IMR-90 (cell line): ENCODE data around the gene ZSCAN10. TPM values are rescaled to one million over a fixed set of nuclear protein-coding genes. Genes with fewer than 3 reads are reported as not detected.

ENCODE experiments used
- ATAC-seq: fragments of 200-7000 bp; cut with Tn5 transposase; 2 replicates; pipeline ENCODE4 v1.9.1; 2020; ENCODE audit warnings: low read depth, mild to moderate bottlenecking, moderate library complexity
- BruUV-seq: library from RNA; stranded (reverse); fragments of 400-500 nt; replicated peaks from 2 replicates; lab custom pipeline; 2021; lab: Mats Ljungman, UMichigan
- CTCF ChIA-PET: fragments of 300-600 bp; formaldehyde crosslinking; extraction: SDS; loops from one replicate; lab custom pipeline; 2021; ENCODE audit warnings: antibody characterized with exemption; lab: Yijun Ruan, JAX
- POLR2A ChIA-PET: fragments of 300-600 bp; sonication (Branson Sonifier 250); formaldehyde crosslinking; loops from one replicate; lab custom pipeline; 2022; ENCODE audit warnings: antibody characterized with exemption; ENCODE audit not compliant: unreplicated experiment; lab: Charles Lee
- DNase-seq: peaks from one replicate; pipeline ENCODE4 v3.0.0; 2013
- H2AFZ ChIP-seq: replicated peaks from 2 replicates; pipeline ENCODE3; 2013; ENCODE audit warnings: low read length, mild to moderate bottlenecking; ENCODE audit not compliant: poor library complexity
- H2AK5ac ChIP-seq: 2 replicates; pipeline ENCODE4 v1.6.1; 2013; ENCODE audit warnings: low read depth, low read length, inconsistent platforms
- H2AK9ac ChIP-seq: replicated peaks from 2 replicates; pipeline ENCODE3; 2013; ENCODE audit warnings: mild to moderate bottlenecking, low read depth, low read length, moderate library complexity; ENCODE audit not compliant: poor library complexity
- H2BK120ac ChIP-seq: 2 replicates; pipeline ENCODE4 v1.6.1; 2013; ENCODE audit warnings: low read depth, low read length, inconsistent platforms
- H2BK15ac ChIP-seq: 3 replicates; pipeline ENCODE4 v1.6.1; 2013; ENCODE audit warnings: low read depth, low read length, inconsistent platforms
- H2BK20ac ChIP-seq: 2 replicates; pipeline ENCODE4 v1.6.1; 2013; ENCODE audit warnings: low read depth, mild to moderate bottlenecking, inconsistent platforms, low read length, moderate library complexity
- H2BK5ac ChIP-seq: 2 replicates; pipeline ENCODE4 v1.6.1; 2013; ENCODE audit warnings: mild to moderate bottlenecking, low read depth, low read length, inconsistent platforms; ENCODE audit not compliant: poor library complexity, severe bottlenecking
- H3K14ac ChIP-seq: replicated peaks from 2 replicates; pipeline ENCODE4 v1.6.1; 2013; ENCODE audit warnings: low read depth, low read length, inconsistent platforms
- H3K18ac ChIP-seq: 2 replicates; pipeline ENCODE4 v1.6.1; 2013; ENCODE audit warnings: low read depth, low read length, control low read depth
- H3K23ac ChIP-seq: 2 replicates; pipeline ENCODE4 v1.6.1; 2013; ENCODE audit warnings: low read depth, low read length, inconsistent platforms
- H3K27ac ChIP-seq: 2 replicates; pipeline ENCODE4 v1.5.1; 2013; ENCODE audit warnings: mild to moderate bottlenecking, control low read depth, low read length; ENCODE audit not compliant: insufficient read depth
- H3K27me3 ChIP-seq: 2 replicates; pipeline ENCODE4 v1.6.1; 2013; ENCODE audit warnings: low read length; ENCODE audit not compliant: control insufficient read depth, insufficient read depth
- H3K36me3 ChIP-seq: 2 replicates; pipeline ENCODE4 v1.6.1; 2013; ENCODE audit warnings: low read length, mixed read lengths; ENCODE audit not compliant: control insufficient read depth, insufficient read depth
- H3K4ac ChIP-seq: 2 replicates; pipeline ENCODE4 v1.6.1; 2013; ENCODE audit warnings: low read depth, low read length, inconsistent platforms
- H3K4me1 ChIP-seq: 2 replicates; pipeline ENCODE4 v1.6.1; 2013; ENCODE audit warnings: low read length, mixed read lengths; ENCODE audit not compliant: control insufficient read depth, insufficient read depth
- H3K4me2 ChIP-seq: 2 replicates; pipeline ENCODE4 v1.6.1; 2013; ENCODE audit warnings: low read depth, mild to moderate bottlenecking, control low read depth, low read length, moderate library complexity
- H3K4me3 ChIP-seq: 2 replicates; pipeline ENCODE4 v1.5.1; 2013; ENCODE audit warnings: low read depth, mild to moderate bottlenecking, control low read depth, low read length, moderate library complexity; ENCODE audit not compliant: insufficient read depth
- H3K56ac ChIP-seq: 2 replicates; pipeline ENCODE4 v1.6.1; 2013; ENCODE audit warnings: low read length, inconsistent platforms; ENCODE audit not compliant: insufficient read depth; ENCODE audit errors: extremely low read depth
- H3K79me1 ChIP-seq, 2 experiments: 2 replicates each; pipeline ENCODE4 v1.6.1; 2013; ENCODE audit warnings: low read length in 2 of 2, inconsistent platforms in 1 of 2, low read depth in 1 of 2
- H3K9ac ChIP-seq: 2 replicates; pipeline ENCODE4 v1.6.1; 2013; ENCODE audit warnings: low read depth, low read length, control low read depth
- H3K9me1 ChIP-seq: 2 replicates; pipeline ENCODE4 v1.6.1; 2013; ENCODE audit warnings: low read length, inconsistent platforms; ENCODE audit not compliant: insufficient read depth
- H3K9me3 ChIP-seq: 2 replicates; pipeline ENCODE4 v1.6.1; 2013; ENCODE audit warnings: low read length; ENCODE audit not compliant: control insufficient read depth, insufficient read depth
- H4K20me1 ChIP-seq: 2 replicates; pipeline ENCODE4 v1.6.1; 2013; ENCODE audit warnings: low read length, inconsistent platforms; ENCODE audit not compliant: insufficient read depth
- H4K5ac ChIP-seq: 2 replicates; pipeline ENCODE4 v1.6.1; 2013; ENCODE audit warnings: mild to moderate bottlenecking, low read depth, low read length, control low read depth
- H4K8ac ChIP-seq, 2 experiments: 2 replicates each; pipeline ENCODE4 v1.6.1; 2013; ENCODE audit warnings: low read depth in 2 of 2, low read length in 2 of 2, control low read depth in 1 of 2, inconsistent platforms in 1 of 2
- H4K91ac ChIP-seq: 2 replicates; pipeline ENCODE4 v1.6.1; 2013; ENCODE audit warnings: low read depth, low read length, inconsistent platforms; ENCODE audit not compliant: insufficient read depth
- BHLHE40 ChIP-seq: fragments of 150-350 bp; IDR thresholded peaks from 2 replicates; pipeline ENCODE4 v1.6.1; 2016; ENCODE audit warnings: mild to moderate bottlenecking, low read depth, low read length
- CHD1 ChIP-seq: IDR thresholded peaks from 2 replicates; pipeline ENCODE4 v1.6.1; 2012; ENCODE audit warnings: low read depth, low read length, improper control_type of control experiment
- MAFK ChIP-seq: IDR thresholded peaks from 2 replicates; pipeline ENCODE4 v1.6.1; 2012; ENCODE audit warnings: low read depth, low read length, improper control_type of control experiment
- MAZ ChIP-seq: IDR thresholded peaks from 2 replicates; pipeline ENCODE4 v1.6.1; 2012; ENCODE audit warnings: low read depth, mild to moderate bottlenecking, low read length, improper control_type of control experiment, moderate library complexity, borderline replicate concordance
- NFE2L2 ChIP-seq: fragments of 150-350 bp; IDR thresholded peaks from 2 replicates; pipeline ENCODE4 v1.6.1; 2016; ENCODE audit warnings: low read depth, mild to moderate bottlenecking, low read length
- RAD21 ChIP-seq: IDR thresholded peaks from 2 replicates; pipeline ENCODE4 v1.6.1; 2012; ENCODE audit warnings: low read length, improper control_type of control experiment
- RCOR1 ChIP-seq: IDR thresholded peaks from 2 replicates; pipeline ENCODE4 v1.6.1; 2012; ENCODE audit warnings: mild to moderate bottlenecking, low read length, improper control_type of control experiment; ENCODE audit not compliant: insufficient replicate concordance
- RFX5 ChIP-seq: IDR thresholded peaks from 2 replicates; pipeline ENCODE4 v1.8.0; 2012; ENCODE audit warnings: low read depth, mild to moderate bottlenecking, low read length, moderate library complexity
- SMC3 ChIP-seq: fragments of 150-350 bp; IDR thresholded peaks from 2 replicates; pipeline ENCODE4 v1.6.1; 2016; ENCODE audit warnings: low read depth, mild to moderate bottlenecking, antibody characterized with exemption, low read length, moderate library complexity
- WGBS, 2 experiments: methylation state at CpG; one replicate each; pipeline versions ENCODE4 v1.1.5 to v1.1.7; 2013; ENCODE audit warnings: missing lambda C conversion rate in 2 of 2; ENCODE audit not compliant: insufficient read length in 1 of 2; ENCODE audit errors: extremely low coverage in 2 of 2; 5-methylcytosine and 5-hydroxymethylcytosine counted together
- dilution Hi-C: fragments of 300-500 bp; cut with HindIII; formaldehyde crosslinking; loops from one replicate; pipeline ENCODE4 v1.14.3; 2018; ENCODE audit warnings: low sequenced_read_pairs; ENCODE audit not compliant: unreplicated experiment
- in situ Hi-C: fragments of 300-500 bp; cut with MboI; formaldehyde crosslinking; loops from 3 replicates; pipeline ENCODE4 v1.14.3; 2019; ENCODE audit warnings: low sequenced_read_pairs, inconsistent platforms, mixed read lengths
- intact Hi-C: fragments of 100-400 bp; cut with micrococcal nuclease; formaldehyde crosslinking; loops from 2 replicates; pipeline ENCODE4 v1.10.0; 2022
- polyA plus RNA-seq, 3 experiments: library from polyadenylated mRNA; depleted of rRNA; stranded (reverse); fragments of >200 nt; gene quantifications; 2 replicates each; pipeline ENCODE4 v1.2.3, GENCODE V29; 2012; ENCODE audit warnings: low replicate concordance in 1 of 3
- total RNA-seq: library from RNA; depleted of rRNA; stranded (reverse); fragments of >200 nt; gene quantifications from 2 replicates; pipeline ENCODE4 v1.2.3, GENCODE V29; 2012
- TF ChIP-seq, protein P1 (sequence below): fragments of 150-350 bp; IDR thresholded peaks from 2 replicates; pipeline ENCODE4 v1.6.1; 2017; ENCODE audit warnings: mild to moderate bottlenecking, antibody characterized with exemption, low read length, low read depth
- TF ChIP-seq, protein P2 (sequence below): conservative IDR thresholded peaks from 2 replicates; pipeline ENCODE4 v1.5.1; 2012; ENCODE audit warnings: mild to moderate bottlenecking, low read depth, low read length, improper control_type of control experiment

Gene ZSCAN10
- total and polyA plus RNA-seq, 2 of the 4 experiments (the other 2 are of a cell fraction) = not detected

DNA sequence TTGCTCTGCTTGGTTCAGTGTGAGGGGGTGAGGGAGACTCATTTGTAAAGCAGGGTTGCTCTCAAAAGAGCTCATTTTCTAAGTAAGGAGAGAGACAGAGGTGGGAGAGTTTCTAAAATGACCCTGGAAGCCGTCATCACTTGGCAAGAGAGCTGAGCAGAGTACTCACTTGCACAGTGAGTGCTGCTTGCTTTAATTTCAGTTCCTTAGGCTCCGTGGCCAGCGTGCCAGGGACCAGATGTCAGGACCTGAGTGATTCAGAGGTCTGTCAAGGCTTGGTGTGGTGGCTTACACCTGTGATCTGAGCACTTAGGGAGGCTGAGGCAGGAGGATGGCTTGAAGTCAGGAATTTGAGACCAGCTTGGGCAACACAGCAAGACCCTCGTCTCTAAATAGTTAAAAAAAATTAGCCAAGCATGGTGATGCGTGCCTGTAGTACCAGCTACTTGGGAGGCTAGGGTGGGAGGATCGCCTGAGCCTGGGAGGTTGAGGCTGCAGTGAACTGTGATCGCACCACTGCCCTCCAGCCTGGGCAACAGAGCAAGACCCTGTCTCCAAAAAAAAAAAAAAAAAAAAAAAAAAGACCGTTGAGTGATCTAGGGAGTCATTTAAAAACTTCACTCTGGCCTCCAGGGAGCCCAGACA, 24.0 kb upstream of the ZSCAN10 start (continued):
- TF ChIP-seq SMC3 = no peak
- TF ChIP-seq, protein P1, sequence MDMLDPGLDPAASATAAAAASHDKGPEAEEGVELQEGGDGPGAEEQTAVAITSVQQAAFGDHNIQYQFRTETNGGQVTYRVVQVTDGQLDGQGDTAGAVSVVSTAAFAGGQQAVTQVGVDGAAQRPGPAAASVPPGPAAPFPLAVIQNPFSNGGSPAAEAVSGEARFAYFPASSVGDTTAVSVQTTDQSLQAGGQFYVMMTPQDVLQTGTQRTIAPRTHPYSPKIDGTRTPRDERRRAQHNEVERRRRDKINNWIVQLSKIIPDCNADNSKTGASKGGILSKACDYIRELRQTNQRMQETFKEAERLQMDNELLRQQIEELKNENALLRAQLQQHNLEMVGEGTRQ = no peak

DNA sequence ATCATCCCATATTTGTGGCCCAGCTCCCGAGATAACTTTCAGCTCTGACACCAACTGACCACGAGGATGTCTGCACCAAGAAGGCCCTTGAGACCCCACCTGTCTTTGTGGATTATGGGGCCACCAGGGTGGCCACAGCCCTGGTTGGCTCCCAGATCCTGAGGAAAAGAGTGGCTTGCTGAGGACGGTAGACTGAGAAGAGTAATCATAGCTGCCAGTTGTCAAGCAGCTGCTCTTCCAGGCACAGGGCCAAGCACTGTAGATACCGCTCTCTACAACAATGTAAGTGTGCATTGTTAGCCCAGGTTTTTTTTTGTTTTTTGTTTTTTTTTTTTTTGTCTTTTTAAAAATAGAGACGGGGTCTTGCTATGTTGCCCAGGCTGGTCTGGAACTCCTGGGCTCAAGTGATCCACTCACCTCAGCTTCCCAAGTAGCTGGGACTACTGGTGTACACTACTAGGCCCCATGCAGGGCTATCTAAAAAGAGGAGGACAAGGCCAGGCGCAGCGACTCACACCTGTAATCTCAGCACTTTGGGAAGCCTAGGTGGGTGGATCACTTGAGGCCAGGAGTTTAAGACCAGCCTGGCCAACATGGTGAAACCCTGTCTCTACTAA, 22.9 kb upstream of the ZSCAN10 start:
- intact Hi-C loops = no loop called here
- CTCF ChIA-PET = interaction anchor here (1.0 kb wide), 1 partner anchor 62 kb away, joined by 3 read pairs; no protein-coding TSS in a partner anchor
- TF ChIP-seq SMC3 (no peak), MAZ (no peak), CHD1 (no peak), BHLHE40 (no peak), RCOR1 (no peak), RFX5 (no peak), RAD21 (no peak), MAFK (no peak), NFE2L2 (no peak)
- TF ChIP-seq, protein P1 = no peak
- TF ChIP-seq, protein P2, sequence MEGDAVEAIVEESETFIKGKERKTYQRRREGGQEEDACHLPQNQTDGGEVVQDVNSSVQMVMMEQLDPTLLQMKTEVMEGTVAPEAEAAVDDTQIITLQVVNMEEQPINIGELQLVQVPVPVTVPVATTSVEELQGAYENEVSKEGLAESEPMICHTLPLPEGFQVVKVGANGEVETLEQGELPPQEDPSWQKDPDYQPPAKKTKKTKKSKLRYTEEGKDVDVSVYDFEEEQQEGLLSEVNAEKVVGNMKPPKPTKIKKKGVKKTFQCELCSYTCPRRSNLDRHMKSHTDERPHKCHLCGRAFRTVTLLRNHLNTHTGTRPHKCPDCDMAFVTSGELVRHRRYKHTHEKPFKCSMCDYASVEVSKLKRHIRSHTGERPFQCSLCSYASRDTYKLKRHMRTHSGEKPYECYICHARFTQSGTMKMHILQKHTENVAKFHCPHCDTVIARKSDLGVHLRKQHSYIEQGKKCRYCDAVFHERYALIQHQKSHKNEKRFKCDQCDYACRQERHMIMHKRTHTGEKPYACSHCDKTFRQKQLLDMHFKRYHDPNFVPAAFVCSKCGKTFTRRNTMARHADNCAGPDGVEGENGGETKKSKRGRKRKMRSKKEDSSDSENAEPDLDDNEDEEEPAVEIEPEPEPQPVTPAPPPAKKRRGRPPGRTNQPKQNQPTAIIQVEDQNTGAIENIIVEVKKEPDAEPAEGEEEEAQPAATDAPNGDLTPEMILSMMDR = no peak

More for the DNA sequence above, 22.9 kb upstream of the ZSCAN10 start:
- DNase-seq = no peak
- H3K27me3 ChIP-seq = no peaks in the 10 kb centered on the region
- H3K27ac ChIP-seq = no peak overlapping the region
- no peak overlapping the region for H4K91ac ChIP-seq
- POLR2A ChIA-PET = no interaction called here
- peaks cover 3% of the 10 kb centered on the region in 2 experiments; a peak in 1 of 4 replicates for H3K79me1 ChIP-seq
- no peak overlapping the region for H2BK20ac ChIP-seq
- H3K9me3 ChIP-seq = no peaks in the 10 kb centered on the region
- H3K4me2 ChIP-seq = no peak overlapping the region
- 0 out of 2 replicates have a peak, but pooled peaks cover 2% of the 10 kb centered on the region for H3K9me1 ChIP-seq
- H3K14ac ChIP-seq = no peak overlapping the region
- no peak for ATAC-seq
- no peak overlapping the region for H2AK9ac ChIP-seq
- no TSS peak for BruUV-seq
- H3K23ac ChIP-seq = no peak overlapping the region
- no peak overlapping the region for H4K8ac ChIP-seq
- H3K9ac ChIP-seq = no peak overlapping the region
- H3K56ac ChIP-seq = no peak overlapping the region
- H2AK5ac ChIP-seq = no peak overlapping the region
- H3K4ac ChIP-seq = no peak overlapping the region
- H4K5ac ChIP-seq = no peak overlapping the region
- H3K4me3 ChIP-seq = no peak overlapping the region
- peaks cover 3% of the 10 kb centered on the region; the same call in 1 of the 2 replicates for H3K4me1 ChIP-seq
- dilution Hi-C loops = no loop called here
- WGBS, 2 experiments = 0% methylated on average over 1 of the region's 7 CpGs; no CpG with 5 or more reads in 1 of the 2 experiments
- H2BK15ac ChIP-seq = no peak overlapping the region
- peaks cover 30% of the 10 kb centered on the region; the same call in 1 of the 2 replicates for H3K36me3 ChIP-seq
- H2BK120ac ChIP-seq = no peak overlapping the region
- no peak overlapping the region for H2BK5ac ChIP-seq
- no peak overlapping the region for H2AFZ ChIP-seq
- in situ Hi-C loops = no loop called here
- H4K20me1 ChIP-seq = peaks cover 5% of the 10 kb centered on the region; the same call in 1 of the 2 replicates
- H3K18ac ChIP-seq = no peak overlapping the region
